Measurements from ENCODE around the gene RHCG.

GRCh38 chr15:89531796-89532537, 35.6 kb upstream of the RHCG start:
- TF ChIP-seq POLR2AphosphoS5 (IDR thresholded peaks at IDR 0.05; ENCODE audit: low read depth, low read length) (no peak), SIN3A (IDR thresholded peaks at IDR 0.05; ENCODE audit: borderline replicate concordance, insufficient read depth, low read depth, low read length) (no peak), TCF7L2 (IDR thresholded peaks at IDR 0.05; ENCODE audit: low read depth, low read length) (no peak)
- TF ChIP-seq, protein P1, sequence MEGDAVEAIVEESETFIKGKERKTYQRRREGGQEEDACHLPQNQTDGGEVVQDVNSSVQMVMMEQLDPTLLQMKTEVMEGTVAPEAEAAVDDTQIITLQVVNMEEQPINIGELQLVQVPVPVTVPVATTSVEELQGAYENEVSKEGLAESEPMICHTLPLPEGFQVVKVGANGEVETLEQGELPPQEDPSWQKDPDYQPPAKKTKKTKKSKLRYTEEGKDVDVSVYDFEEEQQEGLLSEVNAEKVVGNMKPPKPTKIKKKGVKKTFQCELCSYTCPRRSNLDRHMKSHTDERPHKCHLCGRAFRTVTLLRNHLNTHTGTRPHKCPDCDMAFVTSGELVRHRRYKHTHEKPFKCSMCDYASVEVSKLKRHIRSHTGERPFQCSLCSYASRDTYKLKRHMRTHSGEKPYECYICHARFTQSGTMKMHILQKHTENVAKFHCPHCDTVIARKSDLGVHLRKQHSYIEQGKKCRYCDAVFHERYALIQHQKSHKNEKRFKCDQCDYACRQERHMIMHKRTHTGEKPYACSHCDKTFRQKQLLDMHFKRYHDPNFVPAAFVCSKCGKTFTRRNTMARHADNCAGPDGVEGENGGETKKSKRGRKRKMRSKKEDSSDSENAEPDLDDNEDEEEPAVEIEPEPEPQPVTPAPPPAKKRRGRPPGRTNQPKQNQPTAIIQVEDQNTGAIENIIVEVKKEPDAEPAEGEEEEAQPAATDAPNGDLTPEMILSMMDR (IDR thresholded peaks at IDR 0.05): no peak
- TF ChIP-seq, protein P2, sequence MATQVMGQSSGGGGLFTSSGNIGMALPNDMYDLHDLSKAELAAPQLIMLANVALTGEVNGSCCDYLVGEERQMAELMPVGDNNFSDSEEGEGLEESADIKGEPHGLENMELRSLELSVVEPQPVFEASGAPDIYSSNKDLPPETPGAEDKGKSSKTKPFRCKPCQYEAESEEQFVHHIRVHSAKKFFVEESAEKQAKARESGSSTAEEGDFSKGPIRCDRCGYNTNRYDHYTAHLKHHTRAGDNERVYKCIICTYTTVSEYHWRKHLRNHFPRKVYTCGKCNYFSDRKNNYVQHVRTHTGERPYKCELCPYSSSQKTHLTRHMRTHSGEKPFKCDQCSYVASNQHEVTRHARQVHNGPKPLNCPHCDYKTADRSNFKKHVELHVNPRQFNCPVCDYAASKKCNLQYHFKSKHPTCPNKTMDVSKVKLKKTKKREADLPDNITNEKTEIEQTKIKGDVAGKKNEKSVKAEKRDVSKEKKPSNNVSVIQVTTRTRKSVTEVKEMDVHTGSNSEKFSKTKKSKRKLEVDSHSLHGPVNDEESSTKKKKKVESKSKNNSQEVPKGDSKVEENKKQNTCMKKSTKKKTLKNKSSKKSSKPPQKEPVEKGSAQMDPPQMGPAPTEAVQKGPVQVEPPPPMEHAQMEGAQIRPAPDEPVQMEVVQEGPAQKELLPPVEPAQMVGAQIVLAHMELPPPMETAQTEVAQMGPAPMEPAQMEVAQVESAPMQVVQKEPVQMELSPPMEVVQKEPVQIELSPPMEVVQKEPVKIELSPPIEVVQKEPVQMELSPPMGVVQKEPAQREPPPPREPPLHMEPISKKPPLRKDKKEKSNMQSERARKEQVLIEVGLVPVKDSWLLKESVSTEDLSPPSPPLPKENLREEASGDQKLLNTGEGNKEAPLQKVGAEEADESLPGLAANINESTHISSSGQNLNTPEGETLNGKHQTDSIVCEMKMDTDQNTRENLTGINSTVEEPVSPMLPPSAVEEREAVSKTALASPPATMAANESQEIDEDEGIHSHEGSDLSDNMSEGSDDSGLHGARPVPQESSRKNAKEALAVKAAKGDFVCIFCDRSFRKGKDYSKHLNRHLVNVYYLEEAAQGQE (IDR thresholded peaks at IDR 0.05; ENCODE audit: insufficient read depth in 1 of 2, low read depth in 2 of 2, low read length in 1 of 2): no peak
